ENCODE data around the gene RHBDL3.

The RHBDL3 gene

GRCh38 chr17:32267690-32268205 lies 2.1 kb downstream of the RHBDL3 start:
- DNase-seq: no peak

- no peak for DNase-seq
These were observed 3.2 kb downstream of the RHBDL3 start for GRCh38 chr17:32268734-32269288.

- no peak for DNase-seq
These were observed 3.7 kb downstream of the RHBDL3 start for GRCh38 chr17:32269377-32269776.

GRCh38 chr17:32271844-32272243 lies 6.2 kb downstream of the RHBDL3 start:
- DNase-seq: no peak

- no peak for DNase-seq
These were observed 8.5 kb downstream of the RHBDL3 start for GRCh38 chr17:32274101-32274500.

- no peak for DNase-seq
These were observed 9.0 kb downstream of the RHBDL3 start for GRCh38 chr17:32274643-32275042.

GRCh38 chr17:32275060-32276042 lies 9.7 kb downstream of the RHBDL3 start:
- no peak for DNase-seq

- DNase-seq: no peak
These were observed 10.6 kb downstream of the RHBDL3 start for GRCh38 chr17:32276171-32276601.

GRCh38 chr17:32277284-32277683 lies 11.7 kb downstream of the RHBDL3 start:
- DNase-seq: no peak

- DNase-seq: no peak
These were observed 13.2 kb downstream of the RHBDL3 start for GRCh38 chr17:32278815-32279214.

GRCh38 chr17:32279891-32280716 lies 14.5 kb downstream of the RHBDL3 start:
- no peak for DNase-seq

GRCh38 chr17:32281011-32281451 lies 15.4 kb downstream of the RHBDL3 start:
- DNase-seq: no peak

- no peak for DNase-seq
These were observed 18.1 kb downstream of the RHBDL3 start for GRCh38 chr17:32283745-32284201.

- DNase-seq: no peak
These were observed 19.7 kb downstream of the RHBDL3 start for GRCh38 chr17:32285306-32285705.

- DNase-seq: no peak
These were observed 20.3 kb downstream of the RHBDL3 start for GRCh38 chr17:32285746-32286517.

GRCh38 chr17:32286518-32286900 lies 20.9 kb downstream of the RHBDL3 start:
- no peak for DNase-seq

- no peak for DNase-seq
These were observed 22.3 kb downstream of the RHBDL3 start for GRCh38 chr17:32287804-32288511.

- no peak for DNase-seq
These were observed 23.0 kb downstream of the RHBDL3 start for GRCh38 chr17:32288615-32289014.

GRCh38 chr17:32289471-32290070 lies 23.9 kb downstream of the RHBDL3 start:
- no peak for DNase-seq

- no peak for DNase-seq
These were observed 26.5 kb downstream of the RHBDL3 start for GRCh38 chr17:32292094-32292493.

GRCh38 chr17:32297424-32297823 lies 31.8 kb downstream of the RHBDL3 start:
- DNase-seq: no peak

Data from activated effector memory CD4-positive, alpha-beta T cell treated with Interleukin-2 at 50 U/mL for 16 hours (primary cell).